Epithelial cell of esophagus (primary cell): ENCODE results near the gene MEP1B.

Experiments used
- DNase-seq: peaks from one replicate; pipeline ENCODE4 v3.0.0; 2010; ENCODE audit warnings: low read depth
- H3K4me3 ChIP-seq: 2 replicates; pipeline ENCODE4 v1.5.1; 2011; ENCODE audit warnings: mild to moderate bottlenecking, low read length, control low read depth
- CTCF ChIP-seq: IDR thresholded peaks from 2 replicates; pipeline ENCODE4 v1.5.1; 2011; ENCODE audit warnings: low read depth, mild to moderate bottlenecking, low read length, control low read depth, inconsistent platforms; ENCODE audit not compliant: insufficient read depth; ENCODE audit errors: missing control alignments

Gene MEP1B

GRCh38 chr18:32262092-32262491 lies 72.3 kb downstream of the MEP1B start:
- no peak for DNase-seq
- TF ChIP-seq CTCF: no peak
- no peak overlapping the region for H3K4me3 ChIP-seq

GRCh38 chr18:32264401-32264800 lies 74.6 kb downstream of the MEP1B start:
- TF ChIP-seq CTCF: no peak
- no peak for DNase-seq
- no peak overlapping the region for H3K4me3 ChIP-seq

GRCh38 chr18:32267463-32267862 lies 77.6 kb downstream of the MEP1B start:
- no peak for TF ChIP-seq CTCF
- no peak overlapping the region for H3K4me3 ChIP-seq
- DNase-seq: no peak
